Glomerular visceral epithelial cell (primary cell): ENCODE results near the gene PI3.

Experiments
- DNase-seq: peaks from one replicate; pipeline ENCODE4 v3.0.0-alpha.2; 2016; ENCODE audit errors: extremely low spot score

PI3 gene

DNA sequence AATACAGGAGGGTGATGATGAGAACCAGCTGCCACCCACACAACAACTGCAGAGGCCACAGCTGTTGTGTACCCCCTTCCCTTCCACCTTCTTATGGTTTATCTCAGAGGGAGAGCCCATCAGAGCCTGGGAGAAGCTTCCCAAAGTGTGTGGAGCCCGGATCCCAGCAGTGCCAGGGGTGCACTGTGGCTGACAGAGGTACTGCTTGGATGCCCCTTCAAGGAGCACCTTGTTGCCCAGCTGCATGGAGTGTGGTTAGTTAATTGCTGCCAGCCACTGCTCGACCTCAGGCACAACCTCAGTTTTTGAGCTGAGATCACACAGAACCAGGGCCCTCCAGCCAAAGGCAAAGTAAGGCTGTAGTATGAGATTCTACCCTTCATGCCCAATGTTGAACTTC, 13.0 kb downstream of the PI3 start:
- no peak for DNase-seq

DNA sequence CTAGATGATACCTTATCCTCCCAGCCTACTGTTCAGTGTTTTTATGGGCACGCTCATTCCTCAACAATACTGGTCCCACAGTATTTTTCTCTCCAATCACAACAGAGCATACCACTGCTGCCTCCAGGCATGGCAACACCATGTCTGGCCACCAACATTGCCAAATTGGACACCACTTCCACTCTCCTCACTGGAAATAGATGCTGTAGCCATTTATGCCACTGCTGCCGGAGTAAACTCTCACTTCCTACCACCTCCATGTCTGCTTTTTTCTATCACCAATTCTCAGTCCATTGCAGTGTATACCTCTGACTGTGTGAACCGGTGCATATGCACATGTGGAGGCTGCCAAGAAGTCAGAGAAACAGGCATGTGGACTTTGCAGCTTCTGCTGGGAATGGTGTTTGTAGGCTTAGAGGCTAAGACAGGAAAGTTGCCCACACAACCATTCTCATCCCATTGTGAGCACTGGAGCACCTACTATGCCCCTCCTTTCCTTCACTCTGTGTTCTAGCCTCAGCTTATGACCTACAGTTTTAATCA, 14.4 kb downstream of the PI3 start:
- no peak for DNase-seq

DNA sequence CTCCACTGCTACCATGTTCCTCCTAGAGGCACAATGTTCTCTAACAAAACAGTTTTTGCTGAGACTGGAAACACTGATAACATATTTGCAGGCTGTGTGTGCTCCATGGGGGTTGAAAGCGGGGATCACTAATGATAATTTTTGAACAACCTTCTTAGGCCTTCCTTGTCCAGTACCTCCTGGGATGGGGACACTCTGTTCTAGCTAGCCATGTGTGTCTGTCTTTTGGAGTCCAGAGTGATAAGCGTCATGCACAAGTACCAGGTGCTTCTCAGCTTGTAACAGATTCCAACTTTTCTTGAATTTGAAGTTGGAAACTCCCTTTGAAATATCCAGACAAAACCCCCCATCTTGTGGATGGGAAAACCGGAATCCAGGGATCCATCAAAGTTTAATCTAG, 15.2 kb downstream of the PI3 start:
- DNase-seq, result no peak

DNA sequence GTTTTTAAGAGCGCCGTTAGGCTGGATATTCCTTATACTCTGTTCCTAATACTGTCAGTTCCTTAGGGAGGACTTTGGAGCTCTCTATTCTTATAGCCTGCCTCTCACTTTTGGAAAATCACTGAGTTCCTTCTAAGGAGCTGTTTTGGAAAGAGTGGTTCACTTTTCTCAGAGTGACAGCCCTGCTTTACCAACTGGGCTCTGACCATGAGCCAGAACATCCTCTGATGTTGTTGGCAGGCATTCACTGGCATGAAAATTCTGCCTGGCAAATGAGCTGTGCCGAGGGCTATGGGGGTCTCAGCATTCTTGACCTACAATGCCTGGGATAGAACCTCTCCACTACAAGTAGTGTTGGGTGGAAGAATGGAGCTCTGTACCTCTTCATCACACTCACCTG, 17.2 kb downstream of the PI3 start:
- DNase-seq, result no peak

DNA sequence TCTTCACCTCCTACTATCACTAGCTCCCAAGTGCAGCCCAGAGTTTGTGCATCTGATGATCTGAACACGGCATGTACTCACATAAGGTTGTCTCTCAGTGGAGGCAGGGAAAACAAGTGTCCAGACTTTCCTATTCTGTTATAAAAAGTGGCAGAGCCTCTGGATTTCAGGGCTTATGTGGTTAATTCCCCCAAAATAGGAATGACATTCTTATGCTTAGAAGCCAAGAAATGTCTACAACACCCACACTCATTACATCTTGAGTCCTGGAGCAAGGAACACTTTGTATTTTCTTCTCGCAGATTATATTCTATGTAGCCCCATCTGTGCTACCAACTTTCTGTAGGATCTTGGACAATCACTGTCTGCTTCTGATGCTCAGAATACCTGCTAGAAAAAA, 18.6 kb downstream of the PI3 start:
- no peak for DNase-seq

DNA sequence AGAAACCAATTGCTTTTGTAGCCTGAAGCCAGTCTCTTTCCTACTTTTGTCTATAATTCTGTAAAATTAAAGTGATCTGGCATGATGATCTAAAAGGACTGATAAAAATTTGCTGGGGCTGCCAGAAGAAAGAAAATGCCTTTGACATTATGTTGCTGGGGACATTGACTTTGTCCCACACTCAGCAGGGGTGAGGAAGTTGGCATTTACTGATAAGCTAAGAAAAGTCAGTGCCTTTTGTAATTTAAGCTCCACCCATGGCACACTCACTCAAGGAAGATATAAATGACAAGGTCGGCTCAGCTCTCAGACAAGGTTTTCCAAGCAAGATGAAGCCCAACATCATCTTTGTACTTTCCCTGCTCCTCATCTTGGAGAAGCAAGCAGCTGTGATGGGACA, 32.0 kb downstream of the PI3 start, which contains the start of gene SEMG1:
SEMG1 (plus strand) TSS at position 309 of the 400 bp plus-strand sequence; CDS start at position 330, 21 bp downstream.
- DNase-seq, result no peak

DNA sequence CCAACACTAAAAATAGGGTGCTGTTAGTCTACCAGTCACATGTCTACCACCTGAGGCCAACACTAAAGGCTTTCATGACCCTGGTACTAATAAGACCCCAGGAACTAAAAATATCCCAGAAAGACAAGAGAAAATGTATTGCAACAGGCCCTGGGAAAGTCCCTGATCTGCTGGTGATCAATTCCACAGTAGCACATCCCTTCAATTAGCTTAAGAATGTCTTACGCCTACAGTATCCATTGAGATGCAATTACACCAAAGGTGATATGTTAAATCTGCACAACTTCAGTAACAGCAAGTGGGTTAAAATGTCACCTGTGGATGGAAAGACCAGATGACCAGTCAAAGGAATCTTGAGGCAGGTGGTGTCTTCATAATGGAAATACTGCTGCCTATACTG, 35.2 kb downstream of the PI3 start:
- no peak for DNase-seq

DNA sequence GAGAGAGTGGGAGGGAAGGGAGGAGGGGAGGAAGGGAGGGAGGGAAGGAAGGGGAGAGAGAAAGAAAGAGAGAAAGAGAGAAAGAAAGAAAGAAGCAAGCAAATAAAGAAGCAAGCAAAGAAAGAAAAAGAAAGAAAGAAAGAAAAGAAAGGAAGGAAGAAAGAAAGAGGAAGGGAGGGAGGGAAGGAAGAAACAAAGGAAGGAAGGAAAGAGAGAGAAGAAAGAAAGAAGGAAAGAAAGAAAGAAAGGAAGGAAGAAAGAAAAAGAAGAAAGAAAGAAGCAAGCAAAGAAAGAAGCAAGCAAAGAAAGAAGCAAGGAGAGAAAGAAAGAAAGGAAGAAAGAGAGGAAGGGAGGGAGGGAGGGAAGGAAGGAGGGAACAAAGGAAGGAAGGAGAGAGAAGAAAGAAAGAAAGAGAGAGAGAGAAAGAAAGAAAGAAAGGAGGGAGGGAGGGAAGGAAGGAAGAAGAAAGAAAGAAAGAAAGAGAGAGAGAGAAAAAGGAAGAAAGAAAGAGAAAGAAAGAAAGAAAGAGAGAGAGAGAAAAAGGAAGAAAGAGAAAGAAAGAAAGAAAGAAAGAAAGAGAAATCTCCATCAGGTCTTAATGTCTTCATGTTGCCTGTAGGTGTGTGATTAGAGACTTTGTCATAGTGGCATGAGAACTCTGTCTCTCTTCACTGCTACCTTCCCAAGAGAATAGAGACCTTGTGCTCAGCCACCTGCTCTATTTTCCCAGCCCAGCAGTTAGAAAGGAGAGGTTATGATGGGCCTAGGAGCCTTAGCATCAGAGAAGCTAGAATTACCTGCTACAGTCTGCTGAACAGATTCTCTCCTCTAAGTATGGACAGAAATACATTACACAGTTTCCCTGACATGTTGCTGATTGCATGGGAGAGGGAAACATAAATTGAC, 37.1 kb downstream of the PI3 start:
- no peak for DNase-seq

DNA sequence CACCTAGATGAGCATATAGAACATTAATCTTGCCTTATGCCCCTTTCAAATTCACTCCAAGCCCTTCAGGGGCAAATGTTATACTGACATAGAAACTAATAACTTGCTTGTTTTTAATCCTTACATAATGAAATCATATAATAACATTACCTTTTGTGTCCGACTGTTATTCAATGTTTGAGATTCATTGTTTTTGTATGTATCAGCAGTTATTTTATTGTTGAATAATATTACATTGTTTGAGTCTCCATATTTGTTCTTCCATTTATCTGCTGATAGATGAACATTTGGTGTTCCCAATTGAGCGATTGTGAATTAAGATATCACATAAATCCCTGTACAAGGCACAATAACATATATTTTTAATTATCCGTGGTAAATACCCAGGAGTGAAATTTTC, 38.1 kb downstream of the PI3 start:
- DNase-seq, result no peak

DNA sequence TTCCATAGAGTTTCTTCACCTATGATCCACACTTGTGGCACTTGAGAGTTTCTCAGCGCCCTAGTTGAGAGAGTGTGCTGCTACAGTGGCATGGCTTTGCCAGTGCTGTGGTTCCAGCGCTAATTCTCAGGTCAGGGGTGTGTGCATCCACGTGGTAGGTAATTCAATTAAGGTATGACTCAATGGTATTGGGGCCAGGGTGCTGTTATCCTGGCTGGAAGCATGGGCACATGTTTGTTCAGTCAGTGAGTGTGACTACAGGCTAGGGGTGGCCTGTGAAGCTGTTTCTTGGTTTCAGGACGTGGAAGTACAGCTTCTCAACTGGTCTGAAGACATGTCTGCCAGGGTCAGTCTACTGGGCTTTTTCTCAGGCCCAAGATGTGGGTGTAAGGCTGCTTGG, 43.4 kb downstream of the PI3 start:
- DNase-seq, result no peak

DNA sequence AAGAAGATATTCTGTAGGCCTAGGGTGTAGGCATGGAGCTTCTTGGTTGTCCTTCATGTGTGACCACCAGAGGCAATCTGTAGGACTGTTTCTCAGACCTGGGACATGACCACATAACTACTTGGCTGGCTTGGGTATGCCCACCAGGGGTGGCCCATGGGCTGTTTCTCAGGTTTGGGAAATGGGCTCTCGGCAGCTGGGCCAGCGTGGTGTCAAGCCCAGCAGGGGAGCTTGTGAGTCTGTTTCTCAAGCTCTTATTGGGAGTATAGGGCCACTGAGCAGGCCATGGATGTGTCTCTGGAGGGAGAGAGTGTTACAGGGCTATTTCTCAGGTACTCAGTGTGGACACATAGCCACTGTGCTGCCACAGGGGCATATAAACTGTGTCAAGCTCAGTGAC, 43.9 kb downstream of the PI3 start:
- DNase-seq, result no peak

DNA sequence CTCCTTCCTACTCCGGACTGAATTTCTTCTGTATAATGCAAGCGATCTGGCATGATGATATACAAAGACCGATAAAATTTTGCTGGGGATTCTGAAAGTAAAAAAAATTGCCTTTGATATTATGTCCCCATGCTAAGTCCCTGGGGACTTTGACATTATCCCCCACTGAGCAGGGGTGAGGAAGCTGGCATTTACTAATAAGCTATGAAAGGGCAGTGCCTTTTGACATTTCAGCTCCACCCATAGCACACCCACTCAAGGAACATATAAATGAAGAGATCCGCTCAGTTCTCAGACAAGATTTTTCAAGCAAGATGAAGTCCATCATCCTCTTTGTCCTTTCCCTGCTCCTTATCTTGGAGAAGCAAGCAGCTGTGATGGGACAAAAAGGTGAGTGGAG, 46.4 kb downstream of the PI3 start, which contains the start of gene SEMG2:
SEMG2 (plus strand) TSS at position 298 of the 400 bp plus-strand sequence; CDS start at position 315, 17 bp downstream.
- DNase-seq, result no peak

DNA sequence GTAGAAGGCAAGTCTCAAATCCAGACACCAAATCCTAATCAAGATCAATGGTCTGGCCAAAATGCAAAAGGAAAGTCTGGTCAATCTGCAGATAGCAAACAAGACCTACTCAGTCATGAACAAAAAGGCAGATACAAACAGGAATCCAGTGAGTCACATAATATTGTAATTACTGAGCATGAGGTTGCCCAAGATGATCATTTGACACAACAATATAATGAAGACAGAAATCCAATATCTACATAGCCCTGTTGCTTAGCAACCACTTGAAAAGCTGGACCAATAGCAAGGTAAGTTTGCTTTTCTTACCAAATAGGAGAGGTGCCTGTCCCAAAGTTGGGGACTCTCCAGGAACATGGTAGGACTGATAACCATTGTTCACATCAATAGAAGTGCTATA, 48.4 kb downstream of the PI3 start:
- DNase-seq, result no peak
